HepG2 (cell line): ENCODE measurements around the gene IGDCC3. TPM values are rescaled to one million over a fixed set of nuclear protein-coding genes. Genes with fewer than 3 reads are reported as not detected.

Experiments used
- ATAC-seq: fragments of 200-7000 bp; cut with Tn5 transposase; 3 replicates; pipeline ENCODE4 v1.9.1; 2020; ENCODE audit warnings: mild to moderate bottlenecking, moderate library complexity
- BruUV-seq: library from RNA; stranded (reverse); fragments of 400-500 nt; replicated peaks from 2 replicates; lab custom pipeline; 2021; lab: Mats Ljungman, UMichigan
- CTCF ChIA-PET: fragments of 300-600 bp; formaldehyde crosslinking; extraction: SDS; loops from one replicate; lab custom pipeline; 2021; ENCODE audit warnings: low total read pairs, inconsistent platforms, low intra/inter-chr PET ratio; lab: Yijun Ruan, JAX
- POLR2A ChIA-PET: fragments of 350-600 bp; sonication (Branson Sonifier 250); formaldehyde crosslinking; loops from one replicate; lab custom pipeline; 2020; ENCODE audit warnings: antibody characterized with exemption, inconsistent platforms; lab: Yijun Ruan, JAX
- DNase-seq: peaks from one replicate; pipeline ENCODE4 v3.0.0-alpha.2; 2015; ENCODE audit warnings: low spot score
- FAIRE-seq: peaks from 3 replicates; lab custom pipeline; 2011; peaks lifted over from hg19 to GRCh38; lab: Jason Lieb, UNC
- H2AFZ ChIP-seq: one replicate; pipeline ENCODE4 v1.6.1; 2011; ENCODE audit warnings: low read length, inconsistent platforms
- H3K27ac ChIP-seq: fragments of 300-600 bp; 3 replicates; pipeline ENCODE4 v1.8.0; 2011; ENCODE audit warnings: mixed run types, mild to moderate bottlenecking, mixed read lengths, low read length, inconsistent platforms; ENCODE audit not compliant: insufficient read depth; ENCODE audit errors: extremely low read length
- H3K27me3 ChIP-seq, 2 experiments: fragments of 200-600 bp in 1 of 2; 2 replicates in 1 of 2; 3 replicates in 1 of 2; pipeline versions ENCODE4 v1.6.0 to v1.8.0; 2011; ENCODE audit warnings: low read length in 2 of 2, mild to moderate bottlenecking in 2 of 2, moderate library complexity in 2 of 2, inconsistent platforms in 1 of 2; ENCODE audit not compliant: insufficient read depth in 2 of 2, control insufficient read depth in 1 of 2
- H3K36me3 ChIP-seq, 2 experiments: fragments of 200-600 bp in 1 of 2; replicated peaks in 1 of 2; 2 replicates in 1 of 2; 3 replicates in 1 of 2; pipeline versions ENCODE4 v1.5.1 to v1.8.0; 2011; ENCODE audit warnings: low read length in 2 of 2, inconsistent platforms in 1 of 2; ENCODE audit not compliant: insufficient read depth in 2 of 2, control insufficient read depth in 1 of 2
- H3K4me1 ChIP-seq: 2 replicates; pipeline ENCODE4 v1.5.1; 2012; ENCODE audit warnings: low read length, inconsistent platforms; ENCODE audit not compliant: insufficient read depth
- H3K4me2 ChIP-seq: 2 replicates; pipeline ENCODE4 v1.6.0; 2011; ENCODE audit warnings: low read depth, low read length, inconsistent platforms
- H3K4me3 ChIP-seq, 3 experiments: fragments of 200-600 bp in 1 of 3; sonication (generic), shearing (Covaris generic) in 1 of 3; replicated peaks in 1 of 3; 2 replicates each; pipeline ENCODE4 v1.5.1; 2011 to 2016; ENCODE audit warnings: low read length in 3 of 3, inconsistent platforms in 2 of 3, low read depth in 2 of 3, mild to moderate bottlenecking in 2 of 3, control low read depth in 1 of 3, mixed read lengths in 1 of 3; ENCODE audit not compliant: insufficient read depth in 1 of 3
- H3K79me2 ChIP-seq: one replicate; pipeline ENCODE4 v1.6.1; 2011; ENCODE audit warnings: low read length, inconsistent platforms; ENCODE audit not compliant: insufficient read depth
- H3K9ac ChIP-seq: 2 replicates; pipeline ENCODE4 v1.6.0; 2011; ENCODE audit warnings: mild to moderate bottlenecking, low read depth, low read length, inconsistent platforms; ENCODE audit not compliant: insufficient read depth
- H3K9me3 ChIP-seq: 2 replicates; pipeline ENCODE4 v1.5.1; 2012; ENCODE audit warnings: mild to moderate bottlenecking, low read length
- H4K20me1 ChIP-seq: 2 replicates; pipeline ENCODE4 v1.6.0; 2011; ENCODE audit warnings: inconsistent platforms, mild to moderate bottlenecking, low read length, moderate library complexity; ENCODE audit not compliant: insufficient read depth
- AGO2 ChIP-seq: fragments of 200-400 bp; formaldehyde crosslinking; optimal IDR thresholded peaks from 2 replicates; pipeline ENCODE3; 2017; ENCODE audit warnings: mild to moderate bottlenecking, low read depth, low read length, moderate library complexity
- ARNTL ChIP-seq: sonication (generic); formaldehyde crosslinking; IDR thresholded peaks from 2 replicates; pipeline ENCODE4 v1.4.0; 2020; ENCODE audit warnings: mild to moderate bottlenecking, missing genetic modification reagents
- CBFB ChIP-seq: sonication (generic); formaldehyde crosslinking; IDR thresholded peaks from 2 replicates; pipeline ENCODE4 v1.4.0; 2020; ENCODE audit warnings: missing genetic modification reagents
- DNMT1 ChIP-seq: sonication (generic); formaldehyde crosslinking; IDR thresholded peaks from 2 replicates; pipeline ENCODE4 v1.5.1; 2020; ENCODE audit warnings: mild to moderate bottlenecking, missing genetic modification reagents
- GATAD2A ChIP-seq: IDR thresholded peaks from 2 replicates; pipeline ENCODE4 v1.6.1; 2016
- HMG20B ChIP-seq: conservative IDR thresholded peaks from 2 replicates; pipeline ENCODE4 v1.6.1; 2016; ENCODE audit warnings: missing genetic modification reagents, missing compliant biosample characterization
- HNRNPH1 ChIP-seq: fragments of 200-400 bp; formaldehyde crosslinking; optimal IDR thresholded peaks from 2 replicates; pipeline ENCODE3; 2017; ENCODE audit warnings: mild to moderate bottlenecking, low read depth, low read length
- KDM6A ChIP-seq: IDR thresholded peaks from 2 replicates; pipeline ENCODE4 v1.6.1; 2016; ENCODE audit warnings: low read depth
- MAFF ChIP-seq: IDR thresholded peaks from 2 replicates; pipeline ENCODE4 v1.6.1; 2011; ENCODE audit warnings: low read depth, low read length, improper control_type of control experiment
- MAFK ChIP-seq, 2 experiments: IDR thresholded peaks in 1 of 2; conservative IDR thresholded peaks in 1 of 2; 2 replicates each; pipeline ENCODE4 v1.6.1; 2011; ENCODE audit warnings: improper control_type of control experiment in 2 of 2, low read length in 2 of 2
- PCBP2 ChIP-seq: fragments of 200-400 bp; formaldehyde crosslinking; optimal IDR thresholded peaks from 2 replicates; pipeline ENCODE3; 2018; ENCODE audit warnings: low read length, low read depth; ENCODE audit not compliant: poor library complexity, severe bottlenecking
- POGZ ChIP-seq: sonication (generic); formaldehyde crosslinking; IDR thresholded peaks from 2 replicates; pipeline ENCODE4 v1.4.0; 2020; ENCODE audit warnings: mild to moderate bottlenecking, missing genetic modification reagents
- PRPF4 ChIP-seq: fragments of 200-400 bp; formaldehyde crosslinking; IDR thresholded peaks from 2 replicates; pipeline ENCODE4 v1.6.1; 2016; ENCODE audit warnings: low read length, low read depth; ENCODE audit not compliant: poor library complexity, severe bottlenecking
- SPEN ChIP-seq: sonication (generic); formaldehyde crosslinking; IDR thresholded peaks from 2 replicates; pipeline ENCODE4 v1.5.1; 2020; ENCODE audit warnings: low read depth, mild to moderate bottlenecking, missing genetic modification reagents
- ZBTB44 ChIP-seq: sonication (generic); formaldehyde crosslinking; IDR thresholded peaks from 2 replicates; pipeline ENCODE4 v1.4.0; 2020; ENCODE audit warnings: missing genetic modification reagents
- ZMYM3 ChIP-seq: sonication (generic); formaldehyde crosslinking; IDR thresholded peaks from 2 replicates; pipeline ENCODE4 v1.5.1; 2020; ENCODE audit warnings: mild to moderate bottlenecking, missing genetic modification reagents
- ZNF337 ChIP-seq: sonication (generic); formaldehyde crosslinking; IDR thresholded peaks from 2 replicates; pipeline ENCODE4 v1.5.1; 2020; ENCODE audit warnings: missing genetic modification reagents, low read depth, mild to moderate bottlenecking, borderline replicate concordance
- ZNF468 ChIP-seq: sonication (generic); formaldehyde crosslinking; IDR thresholded peaks from 2 replicates; pipeline ENCODE4 v1.8.0; 2022; ENCODE audit warnings: mild to moderate bottlenecking, moderate library complexity, missing genetic modification reagents
- ZNF550 ChIP-seq: sonication (generic); formaldehyde crosslinking; IDR thresholded peaks from 2 replicates; pipeline ENCODE4 v1.4.0; 2020; ENCODE audit warnings: mild to moderate bottlenecking, missing genetic modification reagents, borderline replicate concordance
- WGBS: methylation state at CpG from one replicate; pipeline ENCODE4 v1.1.6; 2017; ENCODE audit warnings: low lambda C conversion rate; 5-methylcytosine and 5-hydroxymethylcytosine counted together
- in situ Hi-C: cut with HindIII; loops from 2 replicates; pipeline ENCODE4 v1.10.0; 2017; ENCODE audit warnings: low pct_unique_long_range_greater_than_20kb; ENCODE audit not compliant: extremely low pct_ligation_motif_present
- intact Hi-C: fragments of 100-400 bp; cut with micrococcal nuclease; formaldehyde crosslinking; loops from one replicate; pipeline ENCODE4 v1.10.0; 2022; ENCODE audit not compliant: unreplicated experiment
- polyA plus RNA-seq, 8 experiments: library from polyadenylated mRNA; depleted of rRNA in 3 of 8; stranded (reverse) in 7 of 8; unstranded in 1 of 8; fragments of >200 nt; fragmentation: Illumina TruSeq in 4 of 8; extraction: Trizol in 4 of 8; gene quantifications; 2 replicates each; pipeline versions ENCODE4 v1.2.1 to v1.2.3, GENCODE V29; 2011 to 2016; ENCODE audit warnings: low read depth in 4 of 8, missing spikeins in 1 of 8, mixed read lengths in 1 of 8; ENCODE audit not compliant: insufficient read depth in 1 of 8
- total RNA-seq, 5 experiments: library from RNA; depleted of rRNA; stranded (reverse); fragments of >200 nt; fragmentation: Illumina TruSeq; extraction: Trizol; gene quantifications; 2 replicates each; pipeline ENCODE4 v1.2.3, GENCODE V29; 2016; ENCODE audit warnings: low read depth in 1 of 5

The IGDCC3 gene
- total and polyA plus RNA-seq, 2 of the 13 experiments (the other 11 are each of a cell fraction or from before 2014, with no cell fraction given): 30.1 to 51.8 TPM

GRCh38 chr15:65408324-65409035 lies 30.7 kb upstream of the IGDCC3 start:
- Histone ChIP-seq H4K20me1 (no peaks in the 10 kb centered on the region), H3K4me1 (peaks cover 32% of the 10 kb centered on the region), H3K27me3 (peaks cover 0 to 14% of the 10 kb centered on the region in 2 experiments; a peak in 3 of 5 replicates), H3K27ac (no peak overlapping the region), H3K4me2 (no peak overlapping the region), H3K9me3 (no peaks in the 10 kb centered on the region), H3K36me3 (no peaks in the 10 kb centered on the region), H3K4me3 (no peak overlapping the region), H2AFZ (no peak overlapping the region), H3K79me2 (no peaks in the 10 kb centered on the region)
- in situ Hi-C loops: no loop called here
- ATAC-seq: no peak
- no TSS peak for BruUV-seq
- no peak for DNase-seq
- POLR2A ChIA-PET: no interaction called here
- WGBS: 41% methylated on average over 7 of the region's 7 CpGs
- CTCF ChIA-PET: no interaction called here
- FAIRE-seq: no peak
- no peak for TF ChIP-seq HNRNPH1
- peak; percentile 60 for TF ChIP-seq MAFF
- no peak for TF ChIP-seq AGO2
- TF ChIP-seq CBFB (CRISPR knock-in tag): no peak
- no peak for TF ChIP-seq ZNF337
- TF ChIP-seq ZMYM3 (CRISPR knock-in tag): no peak
- no peak for TF ChIP-seq HMG20B (CRISPR knock-in tag)
- peak; percentile 53 to 69 for TF ChIP-seq MAFK (conservative IDR thresholded peaks at IDR 0.05 in 1 of 2, IDR thresholded peaks at IDR 0.05 in 1 of 2; ENCODE audit: low read length in 2 of 2)
- TF ChIP-seq, all 625 proteins: peak for 2
- intact Hi-C loops: no loop called here
- H3K9ac ChIP-seq: no peak overlapping the region

- WGBS: 49% methylated on average over 10 of the region's 10 CpGs
- in situ Hi-C loops: no loop called here
- no peaks in the 10 kb centered on the region for H3K79me2 ChIP-seq
- no peaks in the 10 kb centered on the region for H3K36me3 ChIP-seq
- ATAC-seq: no peak
- ChIA-PET POLR2A (no interaction called here), CTCF (no interaction called here)
- peaks cover 0 to 15% of the 10 kb centered on the region in 2 experiments; a peak in 3 of 5 replicates for H3K27me3 ChIP-seq
- no peak overlapping the region for H3K4me2 ChIP-seq
- no peak overlapping the region for H3K27ac ChIP-seq
- DNase-seq: no peak
- no peaks in the 10 kb centered on the region for H4K20me1 ChIP-seq
- BruUV-seq: no TSS peak
- intact Hi-C loops: no loop called here
- no peak overlapping the region for H3K9ac ChIP-seq
- no peak overlapping the region for H2AFZ ChIP-seq
- FAIRE-seq: no peak
- H3K4me3 ChIP-seq: no peak overlapping the region
- no peaks in the 10 kb centered on the region for H3K9me3 ChIP-seq
- H3K4me1 ChIP-seq: peaks cover 24% of the 10 kb centered on the region
- no peak for TF ChIP-seq KDM6A (CRISPR knock-in tag)
- TF ChIP-seq ZBTB44: no peak
- no peak for TF ChIP-seq SPEN (CRISPR knock-in tag)
- no peak for TF ChIP-seq POGZ (CRISPR knock-in tag)
- no peak for TF ChIP-seq ZNF550 (CRISPR knock-in tag)
- no peak for TF ChIP-seq ZNF468 (CRISPR knock-in tag)
- TF ChIP-seq PRPF4: no peak
- TF ChIP-seq ARNTL (CRISPR knock-in tag): no peak
- TF ChIP-seq DNMT1 (CRISPR knock-in tag): no peak
- TF ChIP-seq GATAD2A: no peak
- TF ChIP-seq PCBP2: no peak
Observed at GRCh38 chr15:65406424-65407000, 28.7 kb upstream of the IGDCC3 start.
